NCI-H2081 (cell line): Measurements from ENCODE around the gene TRAIP.

Experiments used
- DNase-seq, 2 experiments: peaks; one replicate each; lab custom pipeline; 2025; lab: John Stamatoyannopoulos, UW

The TRAIP gene

DNA sequence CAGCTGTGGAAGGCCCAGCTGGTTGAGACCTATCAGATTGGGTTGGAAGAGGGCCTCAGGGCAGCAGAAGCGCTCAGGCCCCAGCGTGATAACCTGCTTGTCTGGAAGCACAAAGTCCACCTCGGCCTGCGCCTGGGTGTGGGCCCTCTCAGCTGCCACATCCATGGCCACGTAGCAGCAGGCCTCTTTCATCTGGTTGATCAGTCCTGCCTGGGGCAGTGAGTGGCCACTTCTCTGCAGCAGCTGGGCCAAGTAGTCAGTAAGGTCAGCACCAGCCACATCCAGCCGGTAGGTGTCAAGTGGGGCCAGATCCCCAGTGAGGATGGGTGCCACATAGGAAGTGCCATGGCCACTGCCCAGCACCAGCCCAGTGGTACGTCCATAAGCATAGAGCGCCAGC lies 17.3 kb upstream of the TRAIP start:
- DNase-seq: no peak

DNA sequence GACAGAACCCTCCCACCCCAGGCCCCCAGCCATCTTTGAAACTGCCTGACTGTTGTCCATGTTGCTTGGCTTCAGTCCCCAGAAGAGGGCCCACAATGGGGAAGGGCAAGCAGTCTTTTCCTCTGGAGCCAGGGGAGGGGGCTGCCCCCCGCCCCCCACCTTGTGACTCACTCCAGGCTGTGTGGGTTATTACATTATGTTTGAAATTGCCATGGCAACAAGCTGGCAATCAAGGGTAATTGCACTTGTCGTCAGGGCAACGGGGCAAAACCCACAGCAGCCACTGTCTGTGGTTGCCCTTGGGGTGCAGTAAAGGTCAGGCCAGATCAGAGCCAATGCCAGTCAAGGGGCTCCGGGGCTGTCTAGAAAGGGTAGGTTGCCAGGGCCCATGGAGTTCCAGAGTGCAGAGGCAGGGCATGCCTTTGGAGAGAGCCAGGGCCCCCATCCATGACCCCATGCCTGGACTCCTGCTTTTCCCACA lies 16.5 kb upstream of the TRAIP start:
- DNase-seq: no peak

DNA sequence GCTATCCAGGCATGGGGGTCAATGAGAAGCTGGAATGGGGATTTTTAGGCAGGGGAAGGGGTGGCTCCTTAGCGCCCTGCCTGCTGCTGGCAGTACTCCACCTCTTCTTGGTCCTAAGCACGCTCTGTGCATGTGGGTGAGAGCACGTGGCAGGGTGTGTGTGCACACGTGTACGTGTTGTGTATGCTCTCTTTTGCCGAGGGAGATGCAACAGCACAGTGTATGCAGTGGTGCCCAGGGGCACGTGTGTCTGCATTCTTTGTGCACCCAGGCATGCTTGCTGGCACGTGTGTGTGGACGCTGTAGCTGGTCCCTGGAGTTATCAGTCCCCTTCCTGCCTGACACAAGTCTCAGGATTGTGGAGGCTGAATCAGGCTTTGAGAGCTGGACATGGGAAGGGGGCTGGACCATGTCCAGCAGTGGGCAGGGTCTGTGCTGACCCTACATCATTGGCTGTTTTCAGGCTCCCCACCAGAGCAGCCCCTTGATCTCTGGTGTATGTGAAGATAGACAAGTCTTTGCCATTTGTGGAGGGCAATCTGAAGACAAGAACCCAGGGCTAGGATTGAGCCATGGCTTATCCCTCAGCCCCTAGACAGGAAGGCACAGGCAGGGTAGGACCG lies 15.3 kb upstream of the TRAIP start:
- DNase-seq: no peak

DNA sequence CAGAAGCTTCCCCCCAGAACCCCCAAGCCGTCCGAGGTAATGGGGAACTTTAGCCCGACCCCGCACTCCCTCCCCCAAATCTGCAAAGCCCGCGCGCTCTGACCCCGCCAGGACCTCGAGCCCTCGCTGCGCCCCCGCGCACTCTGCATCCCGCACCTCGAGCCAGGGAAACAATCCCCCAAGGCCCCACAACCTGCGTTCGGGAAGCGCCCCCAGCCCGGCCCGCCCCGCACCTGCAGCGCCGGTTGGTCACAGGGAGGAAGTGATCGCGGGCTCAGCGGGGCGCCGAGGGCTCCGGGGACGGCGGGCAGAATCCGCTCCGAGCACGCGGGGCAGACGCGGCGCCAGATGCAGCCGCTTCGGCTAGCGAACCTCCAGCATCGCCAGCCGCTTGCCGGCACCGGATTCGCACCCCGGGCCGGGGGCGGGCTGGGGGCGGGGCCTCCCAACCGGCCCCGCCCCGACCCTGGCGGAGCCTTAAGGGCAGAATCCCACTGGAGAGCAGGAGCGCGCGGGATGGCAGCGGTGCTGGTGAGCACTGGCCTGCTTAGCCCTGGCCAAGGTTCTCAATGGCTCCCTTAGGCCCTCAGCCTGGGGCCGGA lies 13.3 kb upstream of the TRAIP start, which contains the start of gene CAMKV:
Gene CAMKV (minus strand): TSS at position 382 of the 602 bp plus-strand sequence. CDS start 7,518 bp downstream, outside the sequence.
- peak; percentile 34 to 58 for DNase-seq

DNA sequence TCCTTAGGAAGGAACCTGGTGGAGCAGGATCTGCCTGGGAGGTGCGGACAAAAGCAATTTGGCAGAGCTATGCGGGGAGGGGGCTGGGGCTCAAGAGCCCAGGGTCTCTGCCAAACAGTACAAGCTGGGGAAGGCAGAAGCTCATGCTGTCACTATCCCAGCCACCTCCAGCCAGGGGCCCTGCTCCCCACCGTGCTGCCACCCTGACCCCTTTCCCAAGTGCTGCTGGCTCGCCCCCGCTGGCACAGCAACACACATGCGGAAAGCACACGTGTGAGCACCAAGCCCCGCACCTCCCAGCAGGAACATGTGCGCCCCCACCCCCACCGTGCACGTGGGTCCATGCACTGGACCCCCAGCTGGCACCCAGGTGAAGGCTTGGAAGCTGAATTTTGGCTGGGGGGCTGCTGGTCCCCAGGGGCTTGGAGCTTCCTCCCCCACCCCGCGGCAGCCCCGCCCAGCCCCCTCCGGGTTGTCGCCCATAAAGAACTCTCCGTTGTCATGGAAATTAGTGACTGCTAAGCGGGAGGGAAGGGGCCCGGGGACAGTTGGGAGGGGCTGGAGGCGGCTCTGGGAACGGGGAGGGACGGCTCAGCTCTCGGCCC lies 12.6 kb upstream of the TRAIP start:
- no peak for DNase-seq

DNA sequence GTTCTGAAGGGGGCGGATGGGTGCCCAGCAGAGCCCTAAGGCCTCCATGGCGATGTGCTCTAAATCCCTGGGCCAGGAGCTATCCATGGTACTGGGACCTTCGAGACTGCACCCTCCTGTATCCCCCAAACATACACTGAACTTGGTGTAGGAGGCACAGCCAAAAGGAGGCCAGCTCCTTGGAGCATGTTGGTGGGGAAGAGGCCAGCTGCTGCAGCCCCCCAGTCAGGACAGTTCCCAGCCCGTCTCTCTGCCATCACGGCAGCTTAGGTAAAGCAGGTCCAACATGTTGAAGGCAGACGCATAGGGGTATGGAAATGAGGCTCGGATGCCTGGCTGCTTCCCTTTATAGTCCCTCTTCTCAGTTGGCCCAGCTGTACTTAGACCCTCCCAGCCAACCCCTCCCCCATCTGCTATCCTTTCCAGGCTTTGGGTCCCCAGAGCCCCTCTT lies 11.5 kb upstream of the TRAIP start:
- DNase-seq: no peak

DNA sequence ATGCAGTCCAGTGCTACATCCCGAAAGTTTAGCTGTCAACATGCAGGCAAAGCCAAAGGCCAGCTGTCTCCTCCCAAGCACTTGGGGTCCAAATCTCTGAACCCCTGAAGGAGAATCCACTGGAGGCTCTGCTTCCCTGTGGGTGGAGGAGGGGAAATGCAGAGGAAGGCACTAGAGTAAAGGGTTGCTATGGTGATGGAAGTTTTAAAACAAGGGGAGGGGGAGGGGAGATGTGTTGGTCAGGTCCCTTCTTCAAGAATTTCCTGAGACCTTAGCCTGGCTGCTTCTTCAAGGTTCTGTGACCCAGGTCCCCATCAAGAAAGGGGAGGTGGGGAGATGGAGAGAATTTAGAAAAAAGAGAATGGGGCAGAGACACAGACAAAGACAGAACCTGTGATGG lies 11.0 kb upstream of the TRAIP start:
- DNase-seq: no peak

DNA sequence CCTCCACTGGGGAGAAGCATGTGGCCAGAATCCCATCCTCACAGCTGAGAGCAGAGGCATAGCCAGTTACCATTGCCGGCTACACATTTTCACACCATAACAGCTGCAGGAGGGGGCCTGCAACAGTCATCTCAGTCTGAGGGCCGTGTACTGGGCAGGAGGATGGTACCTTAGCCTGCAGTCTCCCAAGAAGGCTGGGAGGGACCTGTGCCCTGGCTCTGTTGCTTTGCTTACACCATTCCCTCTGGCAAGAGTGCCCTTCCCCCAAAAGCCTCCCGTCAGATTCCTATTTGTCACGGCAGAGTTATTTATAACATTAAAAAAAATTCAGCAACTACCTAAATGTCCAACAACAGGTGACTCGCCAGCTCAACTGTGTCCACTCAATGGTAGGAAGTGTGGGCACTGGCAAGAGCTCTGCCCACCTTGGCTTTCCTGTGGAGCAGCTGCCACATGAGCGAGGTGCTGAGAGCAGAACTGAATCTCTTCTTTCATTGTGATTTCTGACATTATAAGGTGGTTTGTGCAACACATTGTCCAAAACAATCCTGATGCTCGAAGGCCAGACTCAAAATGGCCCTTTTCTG lies 8.9 kb upstream of the TRAIP start:
- DNase-seq: no peak

DNA sequence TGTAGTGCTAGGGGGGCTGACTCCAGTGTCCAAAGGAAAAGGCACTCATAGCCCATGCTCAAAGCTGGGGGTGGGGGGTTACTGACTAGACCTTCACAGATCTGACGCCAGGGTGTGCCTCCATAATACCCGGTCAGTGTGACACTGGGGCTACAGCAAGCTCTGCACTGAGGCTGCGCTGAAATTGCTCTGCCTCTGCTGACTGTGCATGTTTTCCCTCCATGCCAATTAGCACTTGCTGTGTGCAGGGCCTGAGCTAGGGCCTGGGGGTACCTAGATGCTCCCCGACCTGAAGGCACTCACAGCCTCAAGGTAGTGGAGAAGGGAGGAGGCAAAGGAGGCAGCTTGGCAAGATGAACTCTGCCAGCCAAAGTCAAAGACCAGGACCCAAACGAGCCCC lies 8.1 kb upstream of the TRAIP start:
- DNase-seq: no peak

DNA sequence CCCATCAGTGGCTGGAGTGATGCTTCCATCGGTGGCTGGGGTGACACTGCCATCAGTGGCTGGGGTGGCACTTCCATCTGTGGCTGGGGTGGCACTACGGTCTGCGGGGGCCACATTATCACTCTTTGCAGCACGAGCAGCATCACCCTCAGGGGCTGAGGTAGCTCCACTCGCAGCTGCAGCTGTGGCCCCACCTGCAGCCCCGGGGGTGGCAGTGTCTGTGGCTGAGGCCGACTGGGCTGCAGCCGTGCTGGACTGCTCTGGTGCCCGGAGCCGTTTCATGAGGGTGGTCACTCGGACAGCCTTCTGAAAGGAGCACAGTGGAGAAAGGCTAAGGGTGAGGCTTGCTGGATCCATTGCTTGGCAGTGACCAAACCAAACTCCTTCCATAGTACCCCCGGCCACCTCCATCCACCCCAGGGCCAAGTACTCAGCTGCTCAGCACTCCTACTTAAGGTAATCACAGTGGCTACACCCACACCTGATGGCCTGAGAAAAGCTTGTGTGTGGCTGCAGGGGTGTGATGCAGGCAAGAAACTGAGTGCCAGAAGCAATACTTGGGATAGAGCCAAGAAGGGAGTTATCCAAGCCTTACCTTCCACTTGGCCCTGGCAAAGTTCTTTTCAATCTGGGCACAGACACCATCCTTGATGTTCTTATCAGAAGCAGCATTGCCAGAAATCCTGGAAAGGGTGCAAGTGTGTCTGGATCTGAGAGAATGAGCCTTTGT lies 3.4 kb upstream of the TRAIP start:
- DNase-seq: no peak

DNA sequence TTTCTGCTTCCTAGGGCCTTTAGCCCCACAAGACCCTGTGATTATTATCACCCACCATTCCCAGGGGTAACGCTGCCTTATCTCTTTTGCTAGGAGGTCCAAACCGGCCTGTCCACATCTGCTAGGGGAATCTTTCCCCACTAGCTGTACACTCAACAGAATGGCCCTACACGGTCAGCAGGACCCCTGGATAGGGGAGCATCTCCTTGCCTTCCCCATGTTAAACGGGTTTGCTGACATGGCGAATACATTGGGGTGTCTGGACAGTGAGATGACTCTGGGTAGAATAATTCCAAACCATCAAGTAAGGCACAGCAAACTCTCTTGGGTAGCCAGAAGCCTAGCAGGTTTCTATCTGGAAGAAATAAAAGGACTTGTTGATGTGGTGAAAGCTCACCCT lies 702 bp downstream of the TRAIP start:
- no peak for DNase-seq

DNA sequence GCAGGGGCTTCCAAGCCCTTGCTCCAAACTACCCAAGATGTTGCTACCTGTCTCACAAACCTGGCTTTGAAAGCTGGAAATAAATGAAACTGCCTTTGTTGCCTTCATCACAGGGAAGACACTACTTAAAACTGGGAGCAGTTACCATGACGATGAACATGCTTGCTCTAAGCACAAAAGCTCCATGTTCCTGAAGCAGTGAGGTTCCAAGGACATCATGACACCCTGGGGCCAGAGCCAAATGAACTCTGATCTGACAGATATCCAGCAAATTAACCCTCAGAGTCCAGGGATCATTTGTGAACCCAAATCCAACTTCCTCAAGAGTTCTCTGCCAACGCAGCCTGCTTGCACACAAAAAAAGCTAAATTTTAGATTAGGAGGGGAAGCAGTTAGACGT lies 10.7 kb downstream of the TRAIP start:
- DNase-seq: no peak

DNA sequence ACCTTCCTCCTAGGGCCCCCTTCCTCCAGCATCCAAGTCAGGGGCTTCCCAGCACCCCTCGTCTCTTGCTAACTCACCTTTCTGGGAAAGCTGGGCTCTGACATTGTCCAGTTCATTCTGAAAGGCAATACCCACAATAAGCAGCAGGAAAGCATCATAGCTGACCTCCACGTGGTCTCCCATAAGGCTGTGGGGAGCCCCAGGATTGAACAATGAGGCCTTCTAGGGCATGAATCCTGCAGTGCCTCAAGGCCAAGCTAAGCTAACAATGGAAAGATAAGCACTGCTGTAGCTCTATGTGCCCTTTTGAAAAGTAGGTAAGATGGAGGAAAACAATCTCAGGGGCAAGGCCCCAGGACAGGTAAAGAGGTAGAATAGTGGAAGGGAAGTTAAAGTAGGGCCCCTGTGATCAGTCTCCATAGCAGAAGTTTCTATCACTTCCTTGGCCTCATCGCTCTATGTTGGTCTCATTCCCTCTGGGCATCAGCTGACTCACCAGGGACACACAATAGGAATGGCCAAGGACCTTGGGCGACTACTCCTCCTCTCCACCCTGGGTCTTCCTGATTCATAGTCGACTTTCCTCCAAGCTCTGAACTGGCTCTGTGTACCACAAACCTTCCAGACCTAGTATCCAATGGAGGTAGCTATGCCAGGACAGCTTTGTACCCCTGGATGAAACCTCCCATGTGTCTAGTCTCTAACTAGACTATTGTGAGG lies 11.7 kb downstream of the TRAIP start:
- DNase-seq: no peak

DNA sequence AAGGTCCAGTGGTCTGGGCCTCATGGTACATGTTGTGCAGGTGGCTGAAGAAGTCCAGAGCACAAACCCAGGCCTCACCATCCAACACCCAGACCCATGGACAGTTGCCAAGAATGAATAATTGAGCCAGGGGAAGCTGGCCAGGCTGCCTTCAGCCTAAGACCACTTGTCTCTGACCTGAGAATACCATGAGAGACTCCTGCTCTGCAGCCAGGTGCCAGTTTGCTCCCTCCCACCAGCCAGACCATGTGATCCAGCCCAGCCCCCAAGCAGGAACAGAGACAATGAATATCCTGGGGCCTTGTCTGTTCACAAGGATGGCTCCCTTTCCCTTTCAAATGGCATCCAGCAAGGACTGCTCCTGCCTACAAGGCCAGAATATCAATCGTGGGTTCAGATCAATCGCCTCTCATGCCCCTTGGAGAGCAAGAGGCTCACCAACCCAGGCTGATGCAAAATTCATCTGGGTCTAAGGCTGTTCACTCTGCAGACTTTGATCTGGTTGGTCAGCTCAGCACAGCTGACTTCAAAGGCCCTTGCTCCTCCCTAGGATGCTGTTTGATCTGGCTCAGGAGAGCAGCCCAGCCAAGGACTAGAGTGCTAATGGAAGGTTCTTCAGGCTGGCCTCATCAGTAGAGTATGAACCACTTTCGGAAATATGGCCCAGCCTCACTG lies 13.4 kb downstream of the TRAIP start:
- no peak for DNase-seq

DNA sequence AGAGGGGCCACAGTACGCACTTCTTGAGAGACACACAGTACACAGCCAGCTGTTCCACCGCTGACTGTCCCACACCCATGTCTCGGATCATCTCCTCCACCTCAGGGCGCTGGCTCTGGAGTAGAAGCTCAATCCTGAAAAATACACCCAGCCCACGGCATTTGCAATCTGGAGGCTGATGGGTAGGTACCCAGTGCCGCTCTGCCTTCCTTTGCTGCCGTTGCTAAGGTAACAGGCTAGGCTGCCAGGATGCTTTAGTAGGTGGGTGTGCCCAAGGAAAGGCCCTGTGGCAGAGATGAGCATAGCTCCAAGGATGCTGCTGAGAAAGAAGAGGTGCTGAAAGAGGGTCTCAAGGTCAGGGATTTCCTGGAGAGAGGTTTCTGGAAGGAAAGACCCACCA lies 14.6 kb downstream of the TRAIP start:
- no peak for DNase-seq

DNA sequence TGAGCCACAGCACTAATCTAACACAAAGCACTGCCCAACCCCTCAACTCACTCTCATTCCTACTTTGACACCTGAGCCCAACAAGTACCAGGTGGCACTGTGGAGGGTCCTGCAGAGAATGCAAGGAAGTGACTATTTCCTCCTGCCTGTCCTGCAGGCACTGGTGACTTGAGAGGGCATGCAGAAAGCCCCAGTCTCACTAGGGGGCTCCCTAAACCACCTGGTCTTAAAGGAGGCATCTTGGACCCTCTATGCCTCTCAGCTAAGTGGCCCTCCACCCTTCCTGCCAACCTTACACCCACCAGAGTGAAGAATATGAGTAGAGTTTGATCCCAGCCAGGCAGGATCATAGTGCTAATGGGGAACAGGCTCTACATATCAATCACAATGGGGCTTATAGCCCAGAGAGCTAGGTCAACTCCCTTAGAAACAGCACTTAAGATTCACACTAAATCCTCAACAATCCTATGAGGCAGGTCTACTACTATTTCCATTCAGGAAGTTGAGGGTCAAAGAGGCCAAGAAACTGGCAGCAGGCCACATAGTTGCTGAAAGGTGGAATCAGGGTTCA lies 15.2 kb downstream of the TRAIP start:
- DNase-seq: no peak

DNA sequence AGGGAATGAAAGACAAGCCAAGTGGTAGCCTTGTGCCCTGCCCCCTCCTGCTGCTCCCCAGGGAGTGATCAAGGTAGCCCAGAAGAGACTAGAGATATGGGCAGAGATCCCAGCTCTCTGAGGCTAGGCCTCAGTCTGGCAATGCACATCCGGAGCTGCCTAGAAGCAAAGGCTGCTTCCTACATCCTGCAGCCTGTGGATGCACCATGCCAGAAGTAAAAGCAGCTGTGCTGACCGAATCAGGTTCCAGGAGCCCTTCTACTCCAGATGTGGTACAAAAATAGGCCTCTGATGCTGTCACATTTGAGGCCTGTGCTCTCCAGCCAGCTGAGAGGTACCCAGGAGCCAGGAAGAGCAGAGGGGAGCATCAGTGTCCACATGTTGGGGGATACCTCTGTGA lies 16.0 kb downstream of the TRAIP start:
- no peak for DNase-seq

DNA sequence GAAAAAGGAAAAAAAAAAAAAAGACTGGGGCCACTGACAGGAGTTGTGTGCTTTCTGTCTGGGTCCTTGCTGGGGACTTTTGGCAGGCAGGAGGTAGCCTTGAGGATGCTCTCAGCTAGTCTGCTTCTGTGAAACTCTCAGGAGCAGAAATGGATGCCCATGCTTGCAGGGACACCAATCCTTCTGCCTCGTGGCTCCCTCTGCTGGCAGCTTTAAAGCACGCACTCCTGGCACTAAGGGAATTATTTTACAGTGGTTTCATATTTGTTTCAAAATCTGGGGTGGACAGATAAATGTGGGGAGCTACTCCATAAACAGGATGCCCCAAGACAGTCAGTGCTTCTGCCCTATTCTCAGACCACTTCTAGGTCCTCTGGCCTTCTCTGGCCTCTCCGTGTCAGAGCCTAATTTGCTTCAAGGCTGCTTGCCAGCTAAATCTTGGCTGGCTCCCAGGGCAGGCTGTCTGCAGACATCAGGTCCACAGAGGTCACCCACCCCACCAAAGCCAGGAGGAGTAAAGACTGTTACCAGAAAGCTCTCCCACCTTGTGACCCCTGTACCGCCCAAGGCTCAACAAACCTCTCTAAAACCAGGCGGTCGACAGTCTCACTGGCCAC lies 17.1 kb downstream of the TRAIP start:
- peak; percentile 29 to 38 for DNase-seq

DNA sequence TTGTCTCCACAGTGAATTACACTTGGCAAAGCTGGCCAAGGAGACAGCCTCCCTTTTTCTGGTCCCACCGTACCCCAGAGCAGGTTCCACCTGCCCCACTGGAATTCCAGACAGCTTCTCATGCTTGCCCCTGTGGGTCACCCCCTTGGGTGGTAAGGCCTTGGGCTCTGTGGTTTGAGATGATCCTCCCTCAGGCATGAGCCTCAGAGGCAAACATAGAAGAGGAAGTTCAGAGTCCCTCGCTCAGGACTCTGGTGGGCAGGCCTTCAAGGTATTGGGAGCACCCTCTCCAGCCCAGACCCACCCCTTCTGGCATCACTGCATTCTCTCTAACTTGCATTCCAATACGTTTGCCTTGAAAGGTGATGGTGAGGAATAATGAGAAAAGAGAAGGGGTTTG lies 25.0 kb downstream of the TRAIP start:
- no peak for DNase-seq

DNA sequence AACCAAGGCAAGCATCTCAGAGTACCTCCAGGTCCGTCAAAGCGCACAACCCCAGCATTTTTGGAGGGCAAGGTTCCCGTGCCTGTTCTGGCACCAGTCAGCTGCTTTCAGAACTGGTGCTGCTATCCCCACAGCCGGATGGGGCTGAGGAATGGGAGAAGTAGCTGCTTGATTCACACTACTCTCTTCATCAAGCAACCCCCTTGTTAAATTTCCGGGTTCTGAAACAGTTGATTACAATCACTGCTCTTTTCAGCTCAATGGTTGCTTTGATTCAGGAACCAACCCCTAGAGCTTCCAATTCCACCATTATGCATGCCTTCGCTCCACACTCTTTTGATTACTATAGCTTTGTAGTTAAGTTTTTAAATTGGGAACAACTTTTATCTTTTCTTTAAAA lies 30.3 kb downstream of the TRAIP start:
- no peak for DNase-seq
